Posterior cingulate gyrus (tissue), 11 donors: ENCODE measurements around the gene COLGALT1.
"Not testable (repeated sequence)": the region's sequence is repeated elsewhere in the genome, so short reads cannot be mapped to it uniquely, and the experiment has no call there.

ENCODE experiments used
- DNase-seq, 10 donors: peaks; one replicate each; pipeline versions ENCODE4 v3.0.0 to v3.0.0-alpha.2; 2020 to 2021; ENCODE audit warnings: mixed read lengths in 3 of 10
- intact Hi-C: fragments of 100-400 bp; cut with DNase I; formaldehyde crosslinking; loops from one replicate; pipeline ENCODE4 v1.15.1; 2023

Gene COLGALT1

DNA sequence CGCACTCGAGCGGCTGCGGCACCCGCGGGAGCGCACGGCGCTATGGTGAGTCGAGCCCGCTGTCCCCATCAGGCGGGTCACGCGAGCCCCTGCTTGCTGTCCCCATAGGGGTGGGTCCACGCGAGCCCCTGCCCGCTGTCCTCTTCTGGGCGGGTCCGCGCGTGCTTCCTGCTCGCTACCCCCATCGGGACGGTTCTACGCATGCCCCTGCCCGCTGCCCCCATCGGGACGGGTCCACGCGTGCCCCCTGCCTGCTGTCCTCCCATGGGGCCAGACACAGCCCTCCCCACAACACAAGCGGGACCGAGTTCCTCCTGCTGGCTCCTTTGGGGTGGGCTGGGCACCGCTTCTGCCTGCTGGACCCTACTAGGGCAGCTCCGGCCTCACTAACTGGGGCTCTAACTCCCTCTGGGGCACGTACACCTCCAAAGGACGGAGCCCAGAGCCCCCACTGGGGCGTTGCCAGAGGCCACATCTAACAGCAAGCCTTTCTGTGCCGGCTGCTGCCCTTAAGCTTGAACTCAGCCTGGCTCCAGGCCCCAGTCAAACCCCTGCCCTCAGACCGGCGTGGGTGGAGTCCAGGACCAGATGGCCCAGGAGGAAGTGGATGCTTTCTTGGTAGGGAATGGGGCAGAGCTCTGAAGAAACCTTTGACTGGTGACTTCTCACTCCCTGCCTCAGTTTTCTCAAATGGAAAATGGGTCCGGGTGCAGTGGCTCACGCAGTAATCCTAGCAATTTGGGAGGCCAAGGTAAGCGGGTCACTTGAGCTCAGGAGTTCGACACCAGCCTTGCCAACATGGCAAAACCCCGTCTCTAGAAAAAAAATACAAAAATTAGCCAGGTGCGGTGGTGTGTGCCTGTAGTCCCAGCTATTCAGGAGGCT is 722 bp downstream of the COLGALT1 start:
- intact Hi-C loops, result loop anchor here (2.0 kb wide), 1 partner anchor 43 kb away; no protein-coding TSS in a partner anchor
- DNase-seq, result peak; percentile 17 to 93 (median 54)

DNA sequence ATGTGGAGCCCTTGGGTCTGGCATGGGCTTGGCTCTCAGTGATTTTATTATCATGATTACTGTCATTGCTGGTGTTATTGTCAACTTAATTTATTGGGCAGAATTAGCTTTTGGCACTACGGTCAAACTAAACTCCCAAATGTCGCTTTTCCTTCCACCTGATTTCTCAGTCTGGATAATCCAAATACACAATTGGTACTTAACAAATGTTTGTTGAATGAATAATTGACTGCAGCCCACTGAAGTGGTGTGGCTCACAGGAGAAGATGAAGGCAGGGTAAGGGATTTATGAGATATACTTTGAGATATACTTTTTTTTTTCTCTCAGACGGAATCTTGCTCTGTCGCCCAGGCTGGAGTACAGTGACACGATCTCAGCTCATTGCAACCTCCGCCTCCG is 1.5 kb downstream of the COLGALT1 start:
- no peak for DNase-seq
- intact Hi-C loops, result no loop called here

DNA sequence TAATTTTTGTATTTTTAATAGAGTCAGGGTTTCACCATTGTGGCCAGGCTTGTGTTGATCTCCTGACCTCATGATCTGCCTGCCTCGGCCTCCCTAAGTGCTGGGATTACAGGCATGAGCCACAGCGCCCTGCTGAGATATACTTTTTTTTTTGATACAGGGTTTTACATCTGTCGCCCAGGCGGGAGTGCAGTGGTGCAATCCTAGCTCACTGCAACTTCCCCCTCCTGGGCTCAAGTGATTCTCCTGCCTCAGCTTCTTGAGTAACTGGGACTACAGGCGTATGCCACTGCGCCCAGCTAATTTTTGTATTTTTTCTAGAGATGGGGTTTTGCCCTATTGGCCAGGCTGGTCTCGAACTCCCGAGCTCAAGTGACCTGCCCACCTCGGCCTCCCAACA is 2.0 kb downstream of the COLGALT1 start:
- intact Hi-C loops, result no loop called here
- DNase-seq, result peak in 1 of 10 donors; percentile 67

DNA sequence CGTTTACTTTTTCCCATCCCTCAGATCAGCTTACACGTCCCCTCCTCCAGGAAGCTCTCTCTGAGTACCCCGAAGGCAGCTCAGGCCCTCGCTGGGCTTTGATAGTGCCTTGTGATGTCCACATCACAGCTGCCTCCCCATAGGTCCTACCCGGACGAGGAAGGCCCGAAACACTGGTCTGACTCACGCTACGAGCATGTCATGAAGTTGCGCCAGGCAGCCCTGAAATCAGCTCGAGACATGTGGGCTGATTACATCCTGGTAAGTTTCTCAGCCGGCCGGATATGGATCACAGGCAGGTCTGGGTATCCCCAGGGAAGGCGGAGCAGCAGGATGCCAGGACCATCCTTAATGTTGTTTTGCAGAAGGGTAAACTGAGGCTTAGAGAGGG is 4.8 kb downstream of the COLGALT1 start:
- intact Hi-C loops, result no loop called here
- DNase-seq, result no peak

DNA sequence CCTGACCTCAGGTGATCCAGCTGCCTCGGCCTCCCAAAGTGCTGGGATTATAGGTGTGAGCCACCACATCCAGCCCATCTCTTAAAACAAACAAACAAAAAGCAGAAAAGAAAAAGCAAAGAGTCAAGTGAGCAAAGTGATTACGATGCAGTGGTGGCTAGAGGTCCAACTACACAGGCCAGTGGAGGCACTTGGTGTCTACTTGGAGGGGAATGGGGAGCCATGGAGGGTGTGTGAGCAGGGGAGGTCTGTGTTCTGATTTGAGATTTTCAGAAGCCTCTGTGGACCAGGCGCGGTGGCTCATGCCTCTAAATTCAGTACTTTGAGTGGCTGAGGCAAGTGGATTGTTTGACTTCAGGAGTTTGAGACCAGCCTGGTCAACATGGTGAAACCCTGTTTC is 6.6 kb downstream of the COLGALT1 start:
- peak in 1 of 10 donors; percentile 51 for DNase-seq
- intact Hi-C loops, result no loop called here

DNA sequence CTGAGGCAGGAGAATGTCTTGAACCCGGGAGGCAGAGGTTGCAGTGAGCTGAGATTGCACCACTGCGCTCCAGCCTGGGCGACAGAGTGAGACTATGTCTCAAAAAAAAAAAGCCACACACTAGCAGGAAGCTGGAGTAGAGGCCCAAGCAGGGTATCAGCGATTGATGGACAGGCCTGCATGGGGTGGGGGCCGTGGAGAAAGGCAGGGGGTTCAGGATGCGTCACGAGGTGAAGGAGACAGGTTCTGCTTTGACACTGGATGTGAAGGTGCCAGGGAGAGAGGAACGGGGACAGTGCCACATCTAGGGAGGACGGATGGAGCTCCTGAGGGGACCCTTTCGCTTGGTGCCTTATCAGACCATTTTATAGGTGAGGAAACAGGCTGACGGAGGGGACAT is 7.1 kb downstream of the COLGALT1 start:
- intact Hi-C loops, result no loop called here
- DNase-seq, result peak in 1 of 10 donors; percentile 30

DNA sequence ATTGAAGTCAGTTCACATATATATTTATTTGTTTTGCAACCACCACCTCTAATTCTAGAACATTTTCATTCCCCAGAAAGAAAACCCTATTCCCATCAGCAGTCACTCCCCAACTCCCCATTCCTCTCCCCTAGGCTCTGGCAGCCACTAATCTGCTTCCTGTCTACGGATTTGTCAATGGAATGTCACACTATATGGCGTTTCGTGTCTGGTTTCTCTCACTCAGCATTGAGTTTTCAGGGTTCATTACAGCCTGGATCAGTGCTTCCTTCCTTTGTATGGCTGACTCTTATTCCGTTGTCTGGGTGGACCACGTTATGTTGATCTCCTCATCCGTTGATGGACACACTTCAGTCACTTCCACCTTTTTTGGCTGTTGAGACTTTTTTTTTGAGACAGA is 9.3 kb downstream of the COLGALT1 start:
- DNase-seq, result no peak
- intact Hi-C loops, result no loop called here

DNA sequence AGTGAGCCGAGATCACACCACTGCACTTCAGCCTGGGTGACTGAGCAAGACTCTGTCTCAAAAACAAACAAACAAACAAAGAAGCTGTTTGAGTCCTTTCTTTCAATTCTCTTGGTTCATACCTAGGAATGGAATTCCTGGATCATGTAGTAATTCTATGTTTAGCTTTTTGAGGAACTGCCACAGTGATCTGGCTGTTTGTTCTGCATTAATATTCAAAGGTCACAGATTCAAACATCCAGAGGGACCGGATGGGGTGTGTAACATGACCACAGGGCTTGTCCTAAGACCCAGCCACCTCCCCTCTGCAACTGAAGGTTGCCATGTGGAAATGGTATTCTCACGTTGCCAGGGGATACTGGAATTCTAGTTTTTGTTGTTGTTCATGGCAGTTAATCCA is 10.2 kb downstream of the COLGALT1 start:
- intact Hi-C loops, result no loop called here
- no peak for DNase-seq

DNA sequence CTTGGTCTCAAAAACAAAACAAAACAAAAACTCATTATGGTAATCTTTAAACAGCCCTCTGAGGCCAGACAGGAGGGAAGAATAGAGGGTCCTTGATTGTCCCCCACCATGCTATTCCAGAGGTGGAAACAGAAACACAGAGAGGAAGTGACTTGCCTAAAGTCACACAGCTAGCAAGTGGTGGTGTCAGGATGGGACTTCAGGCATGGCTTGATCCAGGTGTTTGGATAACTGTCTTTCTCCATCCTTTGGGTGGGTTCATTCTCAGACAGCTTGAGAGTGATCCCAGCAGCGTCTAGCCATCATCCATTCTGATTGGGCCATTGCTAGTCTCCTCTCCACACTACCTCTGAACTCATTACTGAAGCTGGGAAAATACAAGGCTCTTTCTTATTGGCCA is 12.5 kb downstream of the COLGALT1 start:
- no peak for DNase-seq
- intact Hi-C loops, result no loop called here

DNA sequence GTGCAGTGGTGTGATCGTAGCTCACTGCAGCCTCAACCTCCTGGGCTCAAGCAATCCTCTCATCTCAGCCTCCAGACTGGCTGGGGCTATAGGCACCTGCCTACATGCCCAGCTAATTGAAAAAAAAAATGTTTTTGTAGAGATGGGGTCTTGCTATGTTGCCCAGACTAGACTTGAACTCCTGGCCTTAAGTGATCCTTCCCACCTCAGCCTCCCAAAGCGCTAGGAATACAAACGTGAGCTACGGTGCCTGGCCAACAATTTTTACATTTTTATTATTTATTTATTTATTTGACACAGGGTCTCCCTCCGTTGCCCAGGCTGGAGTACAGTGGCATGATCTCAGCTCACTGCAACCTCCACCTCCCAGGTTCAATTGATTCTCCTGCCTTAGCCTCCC is 14.8 kb downstream of the COLGALT1 start:
- DNase-seq, intact Hi-C loops: not testable (repeated sequence)

DNA sequence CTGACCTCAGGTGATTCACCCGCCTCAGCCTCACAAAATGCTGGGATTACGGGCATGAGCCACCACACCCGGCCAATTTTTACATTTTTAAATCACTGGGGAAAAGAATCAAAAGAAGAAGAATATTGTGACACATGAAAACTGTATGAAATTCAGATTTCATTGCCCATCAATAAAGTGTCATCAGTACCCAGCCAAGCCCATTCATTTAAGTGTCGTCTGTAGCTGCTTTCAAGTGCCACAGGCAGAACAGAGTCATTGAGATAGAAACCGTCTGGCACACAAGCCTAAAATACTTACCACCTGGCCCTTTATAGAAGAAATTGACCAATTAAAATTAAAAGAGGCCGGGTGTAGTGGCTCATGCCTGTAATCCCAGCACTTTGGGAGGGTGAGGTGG is 15.3 kb downstream of the COLGALT1 start:
- intact Hi-C loops, result no loop called here
- DNase-seq, result no peak

DNA sequence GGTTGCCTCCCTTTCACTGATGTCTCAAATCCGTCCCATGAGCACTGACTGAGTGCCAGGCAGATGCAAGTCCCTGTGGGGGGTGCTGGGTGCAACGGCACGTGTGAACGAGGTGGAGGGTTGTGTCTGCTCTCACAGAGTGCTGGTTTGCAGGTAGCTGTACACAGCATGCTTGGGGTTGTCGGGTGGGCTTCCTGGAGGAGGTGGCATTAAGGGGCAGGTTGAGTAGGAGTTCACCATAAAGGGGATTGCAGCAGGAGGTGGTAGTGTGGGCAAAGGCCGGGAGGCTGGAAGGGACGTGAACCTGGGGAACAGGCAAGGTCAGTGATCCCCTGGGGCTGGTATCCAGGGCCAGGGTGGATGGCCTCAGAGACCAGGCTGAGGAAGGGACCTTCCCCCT is 17.2 kb downstream of the COLGALT1 start:
- intact Hi-C loops, result no loop called here
- no peak for DNase-seq

DNA sequence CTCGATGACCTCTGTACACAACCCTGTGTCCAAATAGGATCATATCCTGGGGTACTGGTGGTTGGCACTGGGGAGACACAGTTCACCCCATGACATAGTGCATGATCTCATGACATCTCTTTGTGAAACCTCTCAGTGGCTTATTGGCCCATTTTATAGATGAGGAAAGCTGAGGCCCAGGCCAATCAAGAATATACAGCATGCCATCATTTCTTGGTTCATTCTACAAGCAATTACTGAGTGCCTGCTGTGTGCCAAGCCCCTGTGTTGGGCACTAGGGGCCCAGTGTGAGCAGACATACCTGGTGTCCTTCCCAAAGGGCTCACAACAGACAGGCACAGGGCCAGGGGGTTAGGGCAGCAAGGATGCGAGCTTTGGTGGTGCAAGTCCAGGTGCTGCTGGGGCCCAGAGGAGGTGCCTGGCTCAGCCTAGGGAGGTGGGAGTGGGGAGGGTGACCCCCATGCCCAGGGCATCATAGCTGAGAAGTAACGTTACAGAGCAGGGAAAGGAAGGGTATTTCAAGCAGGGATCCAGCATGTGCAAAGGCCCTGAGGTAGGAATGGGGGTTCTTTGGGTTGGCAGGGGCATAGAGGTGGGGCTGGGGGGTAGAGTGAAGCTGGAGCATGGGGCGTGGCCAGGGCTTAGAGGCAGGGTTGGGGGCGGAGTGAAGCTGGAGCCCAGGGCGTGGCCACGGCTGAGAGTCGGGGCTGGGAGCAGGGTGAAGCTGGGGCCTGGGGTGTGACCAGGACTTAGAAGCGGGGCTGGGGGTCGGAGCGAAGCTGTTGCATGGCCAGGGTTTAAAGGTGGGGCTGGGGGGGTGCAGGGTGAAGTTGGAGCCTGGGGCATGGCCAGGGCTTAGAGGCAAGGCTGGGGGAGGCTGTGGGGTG is 20.7 kb downstream of the COLGALT1 start:
- peak in 1 of 10 donors; percentile 54 for DNase-seq
- intact Hi-C loops, result no loop called here

DNA sequence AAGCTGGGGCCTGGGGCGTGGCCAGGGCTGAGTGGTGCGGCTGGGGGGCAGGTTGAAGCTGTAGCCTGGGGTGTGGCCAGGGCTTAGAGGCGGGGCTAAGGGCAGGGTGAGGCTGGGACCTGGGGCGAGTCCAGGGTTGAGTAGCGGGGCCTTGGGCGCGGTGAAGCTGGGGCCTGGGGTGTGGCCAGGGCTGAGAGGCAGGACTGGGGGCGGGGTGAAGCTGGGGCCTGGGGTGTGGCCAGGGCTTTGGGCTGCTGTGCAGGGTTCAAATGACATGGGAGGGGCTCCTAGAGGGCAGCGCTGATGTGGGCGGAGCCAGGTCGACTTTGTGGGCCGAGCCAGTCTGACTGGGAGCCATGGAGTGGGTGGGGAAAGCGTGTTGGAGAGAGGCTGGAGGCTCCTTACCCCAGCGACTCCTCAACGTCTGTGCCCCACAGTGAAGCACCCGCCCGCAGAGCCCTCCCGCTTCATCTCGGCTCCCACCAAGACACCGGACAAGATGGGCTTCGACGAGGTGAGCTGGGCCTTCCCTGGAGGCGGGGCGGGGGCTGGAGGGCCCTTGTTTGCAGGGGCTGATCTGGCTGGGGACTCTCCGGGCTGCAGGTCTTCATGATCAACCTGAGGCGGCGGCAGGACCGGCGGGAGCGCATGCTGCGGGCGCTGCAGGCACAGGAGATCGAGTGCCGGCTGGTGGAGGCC is 21.5 kb downstream of the COLGALT1 start:
- intact Hi-C loops, result no loop called here

DNA sequence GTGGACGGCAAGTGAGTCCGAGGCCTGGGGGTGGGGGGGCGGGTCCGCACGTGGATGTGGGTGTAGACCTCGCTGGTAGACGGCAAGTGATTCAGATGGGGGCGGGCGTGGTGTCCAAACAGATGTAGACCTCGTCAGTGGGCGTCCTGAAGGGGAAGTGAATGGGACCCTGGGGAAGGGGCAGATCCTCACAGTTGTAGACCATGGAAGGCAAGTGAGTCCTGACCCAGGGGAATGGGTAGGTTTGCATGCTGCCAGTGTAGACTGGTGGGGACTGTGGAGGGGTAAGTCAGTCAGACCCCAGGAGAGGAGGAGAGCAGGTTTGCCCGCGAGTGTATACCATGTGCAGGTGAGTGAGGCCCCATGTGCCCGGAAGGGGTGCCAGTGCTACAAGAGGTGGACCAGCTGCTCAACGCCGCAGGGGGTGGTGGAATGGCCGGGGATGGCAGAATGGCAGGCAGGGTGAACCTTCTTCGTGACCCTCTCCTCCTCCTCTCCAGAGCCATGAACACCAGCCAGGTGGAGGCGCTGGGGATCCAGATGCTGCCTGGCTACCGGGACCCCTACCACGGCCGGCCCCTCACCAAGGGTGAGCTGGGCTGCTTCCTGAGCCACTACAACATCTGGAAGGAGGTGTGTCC is 22.1 kb downstream of the COLGALT1 start:
- intact Hi-C loops, result no loop called here

More for the DNA sequence above, 21.5 kb downstream of the COLGALT1 start:
- peak in 1 of 10 donors; percentile 76 for DNase-seq

DNA sequence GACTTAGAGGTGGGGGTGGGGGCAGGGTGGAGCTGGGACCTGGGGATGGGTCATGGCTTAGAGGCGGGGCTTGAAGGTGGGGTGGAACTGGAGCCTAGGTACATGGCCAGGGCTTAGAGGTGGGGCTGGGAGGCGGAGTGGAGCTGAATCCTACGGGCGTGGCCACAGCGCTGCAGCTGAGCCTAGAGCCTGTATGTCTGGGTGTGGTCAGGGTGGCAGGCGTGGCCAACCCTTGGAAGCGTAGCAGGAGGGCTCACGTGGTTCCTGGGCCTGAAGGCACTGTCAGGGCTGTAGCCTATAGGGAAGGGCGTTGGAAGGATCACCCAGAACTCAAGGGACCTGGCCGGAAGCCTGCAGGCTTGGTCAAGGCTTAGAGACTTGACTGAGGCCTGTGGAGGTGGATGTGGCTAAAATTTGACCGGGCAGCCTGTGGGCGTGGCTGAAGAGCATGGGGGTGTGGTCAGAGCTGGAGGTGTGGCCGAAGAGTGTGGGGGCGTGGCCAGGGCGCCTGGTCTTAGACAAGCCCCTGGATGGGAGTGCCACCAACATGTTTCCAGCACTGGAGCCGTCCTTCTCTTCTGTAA is 24.3 kb downstream of the COLGALT1 start:
- intact Hi-C loops, result no loop called here
- DNase-seq, result peak in 1 of 10 donors; percentile 57

More for the DNA sequence above, 22.1 kb downstream of the COLGALT1 start:
- no peak for DNase-seq

DNA sequence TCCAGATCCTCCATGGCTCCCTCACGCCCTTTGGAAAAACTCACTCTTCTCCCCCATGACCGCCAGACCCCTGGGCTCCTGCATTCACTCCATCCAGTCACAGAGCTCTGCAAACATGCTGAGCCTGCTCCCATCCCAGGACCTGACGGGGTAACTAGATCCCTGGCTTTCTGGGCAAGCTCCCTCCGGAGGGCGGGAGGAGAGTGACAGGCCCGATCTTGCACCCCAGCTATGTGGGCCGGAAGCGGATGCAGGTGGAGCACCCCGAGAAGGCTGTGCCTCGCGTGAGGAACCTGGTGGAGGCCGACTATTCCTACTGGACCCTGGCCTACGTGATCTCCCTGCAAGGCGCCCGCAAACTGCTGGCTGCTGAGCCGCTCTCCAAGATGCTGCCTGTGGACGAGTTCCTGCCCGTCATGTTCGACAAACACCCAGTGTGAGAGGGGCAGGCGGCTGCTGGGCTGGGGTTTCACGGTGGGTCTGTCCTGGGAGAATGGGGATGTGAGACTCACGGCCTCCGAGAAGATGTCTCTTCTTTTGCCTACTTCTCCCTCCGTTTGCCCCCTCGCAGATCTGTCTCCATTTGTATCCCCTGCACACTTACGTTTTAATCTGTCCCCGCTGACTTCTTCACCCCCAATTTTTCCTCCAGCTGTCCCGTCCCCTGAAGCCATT is 25.2 kb downstream of the COLGALT1 start:
- DNase-seq, result peak in 1 of 10 donors; percentile 48
- intact Hi-C loops, result no loop called here

DNA sequence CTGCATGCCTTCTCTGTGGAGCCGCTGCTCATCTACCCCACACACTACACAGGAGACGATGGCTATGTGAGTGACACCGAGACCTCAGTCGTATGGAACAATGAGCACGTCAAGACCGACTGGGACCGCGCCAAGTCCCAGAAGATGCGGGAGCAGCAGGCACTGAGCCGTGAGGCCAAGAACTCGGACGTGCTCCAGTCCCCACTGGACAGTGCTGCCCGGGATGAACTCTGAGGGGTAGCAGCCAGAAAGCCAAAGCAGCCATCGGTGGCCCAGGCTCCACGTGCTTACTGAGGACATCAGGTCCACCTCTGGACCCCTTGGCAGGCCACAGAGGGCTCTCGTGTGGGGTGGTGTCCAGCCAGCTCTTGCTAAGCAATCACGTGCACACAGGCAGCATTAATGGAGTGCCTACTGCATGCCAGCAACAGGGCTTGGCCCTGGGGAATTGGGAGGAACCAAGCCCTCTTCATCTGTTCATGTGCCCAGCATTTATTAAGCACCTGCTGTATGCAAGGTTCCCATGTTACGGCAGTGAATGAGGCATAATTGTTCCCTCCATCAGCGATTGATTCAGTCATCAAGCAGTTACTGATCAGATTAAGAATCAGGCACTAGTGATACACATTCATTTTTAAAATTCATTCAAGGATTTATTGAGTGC is 25.9 kb downstream of the COLGALT1 start:
- DNase-seq, result peak in 1 of 10 donors; percentile 57
- intact Hi-C loops, result no loop called here

DNA sequence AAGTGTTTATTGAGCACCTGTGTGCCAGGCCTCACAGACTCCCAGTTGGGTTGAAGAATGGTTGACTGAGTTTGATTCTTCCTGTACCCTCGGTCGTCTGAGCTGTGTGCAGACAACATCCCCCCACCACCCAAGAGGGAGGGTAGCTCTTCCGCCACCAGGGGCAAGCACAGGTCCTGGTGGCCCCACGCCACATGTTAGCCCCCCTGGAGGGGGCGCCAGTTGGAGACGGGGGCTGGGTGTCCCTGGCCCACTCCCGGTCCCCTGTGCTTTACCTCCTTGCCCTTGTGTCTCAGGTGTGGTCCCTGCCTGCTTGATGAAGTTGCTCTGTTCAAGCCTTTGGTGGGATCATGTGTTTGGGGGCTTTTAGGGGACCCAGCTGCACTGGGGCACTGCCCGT is 27.2 kb downstream of the COLGALT1 start:
- intact Hi-C loops, result no loop called here

More for the DNA sequence above, 27.2 kb downstream of the COLGALT1 start:
- DNase-seq, result peak in 1 of 10 donors; percentile 61
